Mesendoderm (in vitro differentiated cells): ENCODE measurements around the gene UBXN2A.

Experiments used
- DNase-seq: peaks from one replicate; pipeline ENCODE4 v3.0.0; 2013
- H2AK5ac ChIP-seq: 2 replicates; pipeline ENCODE4 v1.6.1; 2013; ENCODE audit warnings: low read length, inconsistent platforms
- H2BK120ac ChIP-seq: 2 replicates; pipeline ENCODE4 v1.6.1; 2013; ENCODE audit warnings: low read depth, mild to moderate bottlenecking, low read length, moderate library complexity, mixed read lengths
- H2BK15ac ChIP-seq: replicated peaks from 2 replicates; pipeline ENCODE4 v1.6.1; 2013; ENCODE audit warnings: low read depth, mild to moderate bottlenecking, moderate library complexity
- H2BK5ac ChIP-seq: 2 replicates; pipeline ENCODE4 v1.6.1; 2013; ENCODE audit warnings: low read length, inconsistent platforms
- H3K18ac ChIP-seq: 2 replicates; pipeline ENCODE4 v1.6.1; 2013; ENCODE audit warnings: mild to moderate bottlenecking, low read length, mixed read lengths
- H3K23ac ChIP-seq: one replicate; pipeline ENCODE4 v1.6.1; 2013; ENCODE audit warnings: low read length
- H3K27ac ChIP-seq: 2 replicates; pipeline ENCODE4 v1.5.1; 2013; ENCODE audit warnings: low read depth, mild to moderate bottlenecking, inconsistent platforms, low read length, moderate library complexity
- H3K27me3 ChIP-seq: 2 replicates; pipeline ENCODE4 v1.6.1; 2013; ENCODE audit warnings: low read length, control low read depth, mild to moderate bottlenecking, inconsistent platforms; ENCODE audit not compliant: insufficient read depth, poor library complexity
- H3K36me3 ChIP-seq: 2 replicates; pipeline ENCODE4 v1.6.1; 2013; ENCODE audit warnings: low read length, inconsistent platforms; ENCODE audit not compliant: control insufficient read depth, insufficient read depth
- H3K4ac ChIP-seq: one replicate; pipeline ENCODE4 v1.6.1; 2013; ENCODE audit warnings: low read depth, mild to moderate bottlenecking, low read length, moderate library complexity
- H3K4me1 ChIP-seq: 2 replicates; pipeline ENCODE4 v1.6.1; 2013; ENCODE audit warnings: low read depth, low read length, inconsistent platforms; ENCODE audit not compliant: control insufficient read depth
- H3K4me2 ChIP-seq: 2 replicates; pipeline ENCODE4 v1.6.1; 2013; ENCODE audit warnings: low read length
- H3K4me3 ChIP-seq: 2 replicates; pipeline ENCODE4 v1.5.1; 2013; ENCODE audit warnings: mild to moderate bottlenecking, low read length
- H3K56ac ChIP-seq: one replicate; pipeline ENCODE4 v1.6.1; 2013; ENCODE audit warnings: low read length
- H3K79me1 ChIP-seq: 2 replicates; pipeline ENCODE4 v1.6.1; 2013; ENCODE audit warnings: low read length, inconsistent platforms
- H3K79me2 ChIP-seq: 2 replicates; pipeline ENCODE4 v1.6.1; 2013; ENCODE audit warnings: mild to moderate bottlenecking, low read length; ENCODE audit not compliant: control insufficient read depth, insufficient read depth
- H3K9ac ChIP-seq: 2 replicates; pipeline ENCODE4 v1.6.1; 2013; ENCODE audit warnings: low read length, inconsistent platforms
- H4K5ac ChIP-seq: one replicate; pipeline ENCODE4 v1.6.1; 2013; ENCODE audit warnings: low read length
- H4K8ac ChIP-seq: one replicate; pipeline ENCODE4 v1.6.1; 2013; ENCODE audit warnings: low read depth, mild to moderate bottlenecking, control low read depth, low read length, moderate library complexity
- WGBS: extraction: QIAGEN DNeasy Blood & Tissue Kit; methylation state at CpG from one replicate; pipeline ENCODE4 v1.1.7; 2013; ENCODE audit warnings: low lambda C conversion rate, missing lambda C conversion rate; ENCODE audit not compliant: insufficient coverage; ENCODE audit errors: extremely low coverage; 5-methylcytosine and 5-hydroxymethylcytosine counted together

UBXN2A gene

GRCh38 chr2:23918837-23919489 lies 21.3 kb upstream of the UBXN2A start:
- DNase-seq = no peak
- Histone ChIP-seq H4K8ac (no peak overlapping the region), H3K79me1 (peaks cover 11% of the 10 kb centered on the region), H3K4me2 (no peak overlapping the region), H3K23ac (no peak overlapping the region), H3K18ac (no peak overlapping the region), H3K79me2 (peaks cover 31% of the 10 kb centered on the region), H3K56ac (no peak overlapping the region), H3K27ac (no peak overlapping the region), H3K4ac (no peak overlapping the region), H2BK15ac (no peak overlapping the region), H3K9ac (no peak overlapping the region), H4K5ac (no peak overlapping the region), H2AK5ac (no peak overlapping the region), H2BK120ac (no peak overlapping the region), H3K4me1 (peaks cover 4% of the 10 kb centered on the region), H3K36me3 (no peaks in the 10 kb centered on the region), H2BK5ac (no peak overlapping the region), H3K4me3 (no peak overlapping the region), H3K27me3 (no peaks in the 10 kb centered on the region)
- no CpG with 5 or more reads among the region's 8 CpGs for WGBS

DNA sequence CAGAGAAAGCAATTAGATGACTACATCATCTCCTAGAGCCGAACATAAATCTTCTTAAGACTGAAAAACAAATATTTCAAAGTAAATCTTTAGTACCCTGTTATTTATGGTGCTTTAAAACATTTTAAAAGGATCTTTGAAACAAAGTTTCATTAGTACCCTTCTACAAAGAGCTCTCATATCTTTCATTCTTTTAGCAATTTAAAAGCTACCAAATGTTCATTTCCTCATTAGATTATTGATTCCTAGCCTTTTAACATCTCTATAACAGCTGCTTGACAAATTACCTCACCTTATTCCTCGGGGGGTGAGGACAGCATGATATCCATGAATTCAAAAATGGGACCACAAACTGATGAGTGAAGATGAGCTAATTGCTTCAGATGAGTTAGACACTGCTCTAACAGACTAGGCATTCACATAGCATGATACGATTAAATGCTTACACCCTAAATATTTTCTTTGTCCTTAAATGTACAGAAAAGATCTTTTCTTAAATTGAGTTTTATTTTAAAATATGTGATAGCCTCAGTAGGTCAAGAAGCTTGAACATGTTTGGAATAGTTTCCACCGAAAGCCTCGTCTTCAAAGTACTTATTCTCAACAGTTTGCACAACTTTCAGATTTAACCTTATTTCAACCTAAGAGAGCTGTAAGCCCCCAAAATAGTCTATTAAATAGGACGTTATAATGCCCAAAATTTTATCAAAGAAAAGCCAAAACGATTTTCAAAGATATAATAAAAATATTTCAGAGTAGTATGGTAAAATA lies 15.5 kb upstream of the UBXN2A start:
- Histone ChIP-seq H4K8ac (no peak overlapping the region), H4K5ac (no peak overlapping the region), H3K56ac (no peak overlapping the region), H3K27ac (no peak overlapping the region), H3K79me1 (peaks cover 13% of the 10 kb centered on the region), H3K23ac (no peak overlapping the region), H3K4me1 (no peaks in the 10 kb centered on the region), H2BK5ac (no peak overlapping the region), H2BK15ac (no peak overlapping the region), H2AK5ac (no peak overlapping the region), H3K79me2 (peaks cover 25% of the 10 kb centered on the region), H3K9ac (no peak overlapping the region), H3K4me3 (no peak overlapping the region), H3K27me3 (no peaks in the 10 kb centered on the region), H3K18ac (no peak overlapping the region), H3K36me3 (no peaks in the 10 kb centered on the region), H2BK120ac (no peak overlapping the region), H3K4ac (no peak overlapping the region), H3K4me2 (no peak overlapping the region)
- no CpG with 5 or more reads among the region's 7 CpGs for WGBS
- DNase-seq = no peak

GRCh38 chr2:23925702-23926289 lies 14.5 kb upstream of the UBXN2A start:
- H3K9ac ChIP-seq = peak overlapping the region; percentile 97
- no CpG with 5 or more reads among the region's 13 CpGs for WGBS
- peaks cover 12% of the 10 kb centered on the region for H3K79me1 ChIP-seq
- peak overlapping the region; percentile 27 for H3K4me2 ChIP-seq
- H4K8ac ChIP-seq = no peak overlapping the region
- no peak overlapping the region for H2AK5ac ChIP-seq
- H3K27ac ChIP-seq = peak overlapping the region; percentile 87
- H3K36me3 ChIP-seq = no peaks in the 10 kb centered on the region
- no peak overlapping the region for H3K23ac ChIP-seq
- H2BK120ac ChIP-seq = no peak overlapping the region
- peak overlapping the region; percentile 99 for H3K56ac ChIP-seq
- H3K4me1 ChIP-seq = no peaks in the 10 kb centered on the region
- H3K4ac ChIP-seq = no peak overlapping the region
- no peak overlapping the region for H2BK15ac ChIP-seq
- peak overlapping the region; percentile 91 for H3K4me3 ChIP-seq
- H3K18ac ChIP-seq = peak overlapping the region; percentile 66
- H2BK5ac ChIP-seq = no peak overlapping the region
- no peak overlapping the region for H4K5ac ChIP-seq
- no peaks in the 10 kb centered on the region for H3K27me3 ChIP-seq
- peaks cover 22% of the 10 kb centered on the region for H3K79me2 ChIP-seq
- DNase-seq = peak; percentile 73

DNA sequence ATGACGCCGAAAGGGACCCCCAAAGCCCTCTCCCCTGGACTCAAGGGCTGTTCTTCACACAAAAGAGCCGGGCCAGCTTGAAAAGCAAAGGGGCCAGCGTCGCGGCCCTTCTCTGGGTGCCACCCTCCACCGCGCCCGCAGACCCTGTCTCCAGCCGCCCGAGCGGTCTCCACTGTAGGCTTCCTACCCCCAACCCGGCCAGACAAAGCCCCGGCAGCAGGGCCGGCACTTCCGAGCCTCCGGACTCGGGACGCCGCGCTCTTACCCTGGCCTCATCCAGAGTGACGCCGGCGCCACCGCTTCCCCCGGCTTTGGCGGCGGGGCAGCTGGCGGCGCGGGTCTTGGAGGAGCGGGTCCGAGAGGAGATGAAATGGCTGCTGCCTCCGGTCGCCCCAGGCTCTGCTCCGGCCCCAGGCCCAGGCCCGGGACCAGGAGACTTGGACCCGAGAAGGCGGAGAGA lies 13.9 kb upstream of the UBXN2A start:
- peak; percentile 65 for DNase-seq

GRCh38 chr2:23926750-23927571 lies 13.3 kb upstream of the UBXN2A start, which contains the start of gene ATAD2B:
Gene ATAD2B, minus strand, starts transcription at chr2:23927123. Its CDS starts 353 bp downstream, at chr2:23926770.
- Histone ChIP-seq H3K27ac (peak within 1 kb of the TSS; percentile 87), H3K4me1 (no peaks in the 10 kb centered on the region), H3K4ac (peak within 1 kb of the TSS; percentile 93), H3K4me3 (peak within 1 kb of the TSS; percentile 91), H4K5ac (no peak within 1 kb of the TSS), H4K8ac (no peak within 1 kb of the TSS), H3K9ac (peak within 1 kb of the TSS; percentile 98), H2BK15ac (no peak within 1 kb of the TSS), H3K4me2 (peak within 1 kb of the TSS; percentile 47), H2BK120ac (peak within 1 kb of the TSS; percentile 14), H3K18ac (peak within 1 kb of the TSS; percentile 66), H3K23ac (peak within 1 kb of the TSS; percentile 94), H2BK5ac (peak within 1 kb of the TSS; percentile 82), H3K79me2 (peaks cover 20% of the 10 kb centered on the region), H3K27me3 (no peaks in the 10 kb centered on the region), H3K56ac (peak within 1 kb of the TSS; percentile 99), H3K36me3 (no peaks in the 10 kb centered on the region), H2AK5ac (no peak within 1 kb of the TSS), H3K79me1 (peaks cover 10% of the 10 kb centered on the region)
- DNase-seq = peak; percentile 97
- WGBS = no CpG with 5 or more reads among the region's 88 CpGs

More for the DNA sequence above, 13.9 kb upstream of the UBXN2A start:
- no peaks in the 10 kb centered on the region for H3K4me1 ChIP-seq
- no peak overlapping the region for H4K8ac ChIP-seq
- H3K4me3 ChIP-seq = peak overlapping the region; percentile 91
- peak overlapping the region; percentile 99 for H3K56ac ChIP-seq
- H2BK5ac ChIP-seq = peak overlapping the region; percentile 82
- H3K27ac ChIP-seq = peak overlapping the region; percentile 87
- no peak overlapping the region for H2AK5ac ChIP-seq
- H3K18ac ChIP-seq = peak overlapping the region; percentile 66
- H4K5ac ChIP-seq = no peak overlapping the region
- H3K36me3 ChIP-seq = no peaks in the 10 kb centered on the region
- H3K79me2 ChIP-seq = peaks cover 22% of the 10 kb centered on the region
- H3K4me2 ChIP-seq = peak overlapping the region; percentile 47
- no peaks in the 10 kb centered on the region for H3K27me3 ChIP-seq
- no CpG with 5 or more reads among the region's 39 CpGs for WGBS
- peak overlapping the region; percentile 94 for H3K23ac ChIP-seq
- H2BK15ac ChIP-seq = no peak overlapping the region
- H3K4ac ChIP-seq = no peak overlapping the region
- H2BK120ac ChIP-seq = peak overlapping the region; percentile 14
- H3K9ac ChIP-seq = peak overlapping the region; percentile 97
- H3K79me1 ChIP-seq = peaks cover 12% of the 10 kb centered on the region
